Jurkat, Clone E6-1 (cell line): ENCODE measurements around the gene PET100.

Experiments used
- DNase-seq: peaks from one replicate; pipeline ENCODE4 v3.0.0-alpha.2; 2011; ENCODE audit warnings: low read depth, low spot score
- H3K4me3 ChIP-seq: 2 replicates; pipeline ENCODE4 v1.5.1; 2011; ENCODE audit warnings: mild to moderate bottlenecking, low read length, control low read depth, moderate library complexity

PET100 gene

GRCh38 chr19:7669641-7670040 is 40.0 kb downstream of the PET100 start:
- H3K4me3 ChIP-seq: no peak overlapping the region
- no peak for DNase-seq

- no peak for DNase-seq
- no peak overlapping the region for H3K4me3 ChIP-seq
Measured at GRCh38 chr19:7670150-7670783, 40.7 kb downstream of the PET100 start.

GRCh38 chr19:7670790-7671189 is 41.2 kb downstream of the PET100 start:
- H3K4me3 ChIP-seq: no peak overlapping the region
- no peak for DNase-seq

- DNase-seq: no peak
Measured at GRCh38 chr19:7672522-7672921, 42.9 kb downstream of the PET100 start.

GRCh38 chr19:7674010-7675005 is 44.7 kb downstream of the PET100 start:
- H3K4me3 ChIP-seq: peak overlapping the region; percentile 42
- peak; percentile 88 for DNase-seq

More at GRCh38 chr19:7672522-7672921, 42.9 kb downstream of the PET100 start:
- H3K4me3 ChIP-seq: no peak overlapping the region

- H3K4me3 ChIP-seq: peak overlapping the region; percentile 36
- peak; percentile 73 for DNase-seq
Measured at GRCh38 chr19:7676376-7676775, 46.8 kb downstream of the PET100 start.

- no peak for DNase-seq
- peak within 1 kb of the TSS; percentile 36 for H3K4me3 ChIP-seq
Measured at GRCh38 chr19:7676854-7677253, 47.3 kb downstream of the PET100 start, which contains the start of gene MCEMP1. Gene MCEMP1, plus strand, starts transcription at chr19:7677090. Its CDS starts 31 bp downstream, at chr19:7677121.

GRCh38 chr19:7677669-7678311 is 48.2 kb downstream of the PET100 start:
- DNase-seq: no peak
- no peak overlapping the region for H3K4me3 ChIP-seq

GRCh38 chr19:7678971-7679751 is 49.6 kb downstream of the PET100 start:
- H3K4me3 ChIP-seq: peak overlapping the region; percentile 31

GRCh38 chr19:7679771-7680605 is 50.4 kb downstream of the PET100 start:
- peak overlapping the region; percentile 87 for H3K4me3 ChIP-seq
- no peak for DNase-seq

More at GRCh38 chr19:7678971-7679751, 49.6 kb downstream of the PET100 start:
- peak; percentile 75 for DNase-seq

GRCh38 chr19:7680606-7681339 is 51.2 kb downstream of the PET100 start, which contains the start of gene TRAPPC5:
Gene TRAPPC5, plus strand, starts transcription at chr19:7680833. Its CDS starts 1,421 bp downstream, at chr19:7682254.
- H3K4me3 ChIP-seq: peak within 1 kb of the TSS; percentile 87
- peak; percentile 78 for DNase-seq
